Loucy (cell line): ENCODE results near the gene GOLGA6L2.
"Not testable (repeated sequence)": the region's sequence is repeated elsewhere in the genome, so short reads cannot be mapped to it uniquely, and the experiment has no call there.

ENCODE experiments used
- H2AFZ ChIP-seq: fragments of 200-600 bp; sonication (generic); 2 replicates; pipeline ENCODE4 v1.6.0; 2016; ENCODE audit warnings: antibody characterized with exemption, mild to moderate bottlenecking, low read length, moderate library complexity
- H3F3A ChIP-seq: fragments of 200-600 bp; 2 replicates; pipeline ENCODE4 v1.6.0; 2016; ENCODE audit warnings: antibody characterized with exemption, low read depth, mild to moderate bottlenecking
- H3K27me3 ChIP-seq: fragments of 200-600 bp; sonication (generic); 2 replicates; pipeline ENCODE4 v1.6.1; 2014; ENCODE audit warnings: low read length, mild to moderate bottlenecking; ENCODE audit not compliant: insufficient read depth, poor library complexity, severe bottlenecking
- H3K36me3 ChIP-seq: fragments of 200-600 bp; sonication (generic); 2 replicates; pipeline ENCODE4 v1.6.1; 2016; ENCODE audit warnings: low read length; ENCODE audit not compliant: insufficient read depth
- H3K4me1 ChIP-seq: fragments of 200-600 bp; sonication (generic); 2 replicates; pipeline ENCODE4 v1.5.1; 2014; ENCODE audit warnings: low read length, mild to moderate bottlenecking; ENCODE audit not compliant: insufficient read depth, poor library complexity, severe bottlenecking
- H3K4me2 ChIP-seq: fragments of 200-600 bp; sonication (generic); 2 replicates; pipeline ENCODE4 v1.6.0; 2014; ENCODE audit warnings: antibody characterized with exemption, low read length, low read depth, mild to moderate bottlenecking; ENCODE audit not compliant: poor library complexity, severe bottlenecking
- H3K4me3 ChIP-seq: fragments of 200-600 bp; sonication (generic); 2 replicates; pipeline ENCODE4 v1.5.1; 2014; ENCODE audit warnings: low read length, mild to moderate bottlenecking, mixed read lengths; ENCODE audit not compliant: poor library complexity, severe bottlenecking
- H3K79me2 ChIP-seq: fragments of 200-600 bp; sonication (generic); 2 replicates; pipeline ENCODE4 v1.6.1; 2014; ENCODE audit warnings: low read length; ENCODE audit not compliant: insufficient read depth
- H3K9ac ChIP-seq: fragments of 200-600 bp; sonication (generic); 2 replicates; pipeline ENCODE4 v1.6.0; 2014; ENCODE audit warnings: mild to moderate bottlenecking, low read depth, low read length, moderate library complexity; ENCODE audit not compliant: poor library complexity, severe bottlenecking
- H3K9me2 ChIP-seq: fragments of 200-600 bp; sonication (generic); replicated peaks from 2 replicates; pipeline ENCODE4 v1.6.1; 2016; ENCODE audit warnings: low read depth, low read length, mixed read lengths
- H3K9me3 ChIP-seq: fragments of 200-600 bp; sonication (generic); 2 replicates; pipeline ENCODE4 v1.6.1; 2014; ENCODE audit warnings: mild to moderate bottlenecking, antibody characterized with exemption, low read length, low read depth; ENCODE audit not compliant: insufficient read depth
- H4K20me1 ChIP-seq: fragments of 200-600 bp; sonication (generic); 2 replicates; pipeline ENCODE4 v1.6.0; 2014; ENCODE audit warnings: antibody characterized with exemption, low read length, mild to moderate bottlenecking; ENCODE audit not compliant: insufficient read depth, poor library complexity, severe bottlenecking
- EZH2phosphoT487 ChIP-seq: fragments of 200-600 bp; IDR thresholded peaks from 2 replicates; pipeline ENCODE4 v1.6.1; 2018; ENCODE audit warnings: antibody characterized with exemption, mild to moderate bottlenecking, moderate library complexity, borderline replicate concordance
- TF ChIP-seq, protein P1 (sequence below): fragments of 200-600 bp; sonication (generic); conservative IDR thresholded peaks from 2 replicates; pipeline ENCODE4 v1.5.1; 2014; ENCODE audit warnings: mild to moderate bottlenecking, antibody characterized with exemption, low read length

GOLGA6L2 gene

DNA sequence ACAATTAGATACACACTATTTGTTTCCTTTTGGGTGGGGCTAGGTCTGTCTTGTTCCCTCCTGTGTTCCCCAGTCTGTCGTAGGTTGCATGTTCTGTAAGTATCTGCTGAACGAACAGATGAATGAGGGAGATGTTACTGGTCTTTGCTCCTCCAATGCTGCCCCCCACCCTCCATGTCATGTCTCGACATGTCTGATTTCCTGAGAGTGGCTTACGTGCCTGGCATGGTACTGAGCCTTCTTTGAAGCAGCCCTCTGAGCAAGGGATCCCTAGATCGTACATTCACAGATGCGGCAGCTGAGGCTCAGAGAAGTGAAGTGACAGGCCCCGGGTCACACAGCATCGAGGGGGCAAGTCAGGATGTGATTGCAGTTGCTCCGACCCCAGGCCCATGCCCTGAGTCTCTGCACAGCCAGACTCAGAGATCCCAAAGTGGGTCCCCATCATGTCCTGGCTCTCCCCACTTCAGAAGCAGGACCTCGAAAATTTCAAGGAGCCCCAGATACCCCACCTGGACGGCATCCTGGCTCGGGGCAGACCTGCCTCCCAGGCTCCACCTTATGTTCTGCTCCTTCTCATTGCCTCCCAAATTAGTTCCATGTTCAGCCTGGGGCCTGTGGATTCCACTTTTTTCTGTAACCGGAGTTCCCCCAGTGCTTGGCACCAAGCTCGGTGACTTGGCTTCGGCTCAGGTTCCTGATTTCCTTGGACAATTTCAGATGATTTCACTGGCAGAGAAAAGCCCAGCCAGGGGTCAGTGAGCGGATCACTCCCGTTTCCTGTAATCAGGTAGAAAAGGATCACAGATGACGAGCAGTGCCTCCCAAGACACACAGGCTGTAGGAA is 24.7 kb downstream of the GOLGA6L2 start:
- H2AFZ ChIP-seq: no peak overlapping the region
- no peaks in the 10 kb centered on the region for H3K79me2 ChIP-seq
- no peaks in the 10 kb centered on the region for H3K9me2 ChIP-seq
- no peak overlapping the region for H3K9ac ChIP-seq
- TF ChIP-seq, protein P1, sequence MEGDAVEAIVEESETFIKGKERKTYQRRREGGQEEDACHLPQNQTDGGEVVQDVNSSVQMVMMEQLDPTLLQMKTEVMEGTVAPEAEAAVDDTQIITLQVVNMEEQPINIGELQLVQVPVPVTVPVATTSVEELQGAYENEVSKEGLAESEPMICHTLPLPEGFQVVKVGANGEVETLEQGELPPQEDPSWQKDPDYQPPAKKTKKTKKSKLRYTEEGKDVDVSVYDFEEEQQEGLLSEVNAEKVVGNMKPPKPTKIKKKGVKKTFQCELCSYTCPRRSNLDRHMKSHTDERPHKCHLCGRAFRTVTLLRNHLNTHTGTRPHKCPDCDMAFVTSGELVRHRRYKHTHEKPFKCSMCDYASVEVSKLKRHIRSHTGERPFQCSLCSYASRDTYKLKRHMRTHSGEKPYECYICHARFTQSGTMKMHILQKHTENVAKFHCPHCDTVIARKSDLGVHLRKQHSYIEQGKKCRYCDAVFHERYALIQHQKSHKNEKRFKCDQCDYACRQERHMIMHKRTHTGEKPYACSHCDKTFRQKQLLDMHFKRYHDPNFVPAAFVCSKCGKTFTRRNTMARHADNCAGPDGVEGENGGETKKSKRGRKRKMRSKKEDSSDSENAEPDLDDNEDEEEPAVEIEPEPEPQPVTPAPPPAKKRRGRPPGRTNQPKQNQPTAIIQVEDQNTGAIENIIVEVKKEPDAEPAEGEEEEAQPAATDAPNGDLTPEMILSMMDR: no peak
- no peak for TF ChIP-seq EZH2phosphoT487
- H3F3A ChIP-seq: no peaks in the 10 kb centered on the region
- no peaks in the 10 kb centered on the region for H3K27me3 ChIP-seq
- no peaks in the 10 kb centered on the region for H3K9me3 ChIP-seq
- H3K36me3 ChIP-seq: no peaks in the 10 kb centered on the region
- H4K20me1 ChIP-seq: no peaks in the 10 kb centered on the region
- no peak overlapping the region for H3K4me2 ChIP-seq
- H3K4me3 ChIP-seq: no peak overlapping the region
- H3K4me1 ChIP-seq: no peaks in the 10 kb centered on the region

DNA sequence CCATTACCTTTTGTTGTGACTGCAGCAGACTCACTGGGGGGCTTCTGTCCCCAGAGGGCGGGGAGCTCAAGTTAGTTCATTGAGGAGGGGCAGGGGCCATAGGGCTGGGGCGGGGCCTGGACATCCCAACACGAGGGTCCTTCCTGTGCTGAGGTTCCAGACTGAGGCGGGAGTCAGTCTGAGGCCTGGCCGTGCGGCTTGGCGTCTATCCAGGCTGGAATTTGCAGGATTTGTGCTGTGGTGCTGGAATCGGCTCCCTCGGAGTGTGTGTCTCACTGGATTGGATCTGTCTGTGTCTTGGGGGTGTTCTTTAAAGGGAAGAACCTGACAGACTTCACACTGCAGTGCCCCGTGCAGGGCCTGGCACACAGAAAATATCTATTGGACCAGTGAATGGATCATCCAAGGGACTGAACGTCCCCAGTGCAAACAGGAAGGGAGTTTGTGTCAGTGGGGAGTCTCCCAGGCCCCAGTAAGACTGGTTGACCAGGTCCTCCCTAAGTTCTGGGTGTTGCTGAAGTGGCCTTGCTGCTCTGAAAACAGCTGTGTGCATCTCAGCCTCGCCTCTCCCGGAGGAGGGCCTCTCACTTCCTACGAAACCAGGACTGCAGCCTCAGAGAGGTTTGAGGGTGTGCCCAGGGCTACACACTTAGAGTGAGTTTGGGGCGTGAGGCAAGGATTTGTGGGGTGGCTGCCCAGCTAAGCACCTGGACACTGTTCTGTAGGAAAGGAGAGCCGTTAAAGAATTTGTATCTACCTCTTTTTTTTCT is 26.1 kb downstream of the GOLGA6L2 start:
- H3K4me3 ChIP-seq: no peak overlapping the region
- no peaks in the 10 kb centered on the region for H3K9me2 ChIP-seq
- no peaks in the 10 kb centered on the region for H3K36me3 ChIP-seq
- no peak overlapping the region for H2AFZ ChIP-seq
- no peaks in the 10 kb centered on the region for H3K4me1 ChIP-seq
- no peaks in the 10 kb centered on the region for H4K20me1 ChIP-seq
- H3K79me2 ChIP-seq: no peaks in the 10 kb centered on the region
- no peak overlapping the region for H3K4me2 ChIP-seq
- no peaks in the 10 kb centered on the region for H3F3A ChIP-seq
- TF ChIP-seq, protein P1: no peak
- TF ChIP-seq EZH2phosphoT487: no peak
- no peak overlapping the region for H3K9ac ChIP-seq
- H3K27me3 ChIP-seq: no peaks in the 10 kb centered on the region
- H3K9me3 ChIP-seq: no peaks in the 10 kb centered on the region

DNA sequence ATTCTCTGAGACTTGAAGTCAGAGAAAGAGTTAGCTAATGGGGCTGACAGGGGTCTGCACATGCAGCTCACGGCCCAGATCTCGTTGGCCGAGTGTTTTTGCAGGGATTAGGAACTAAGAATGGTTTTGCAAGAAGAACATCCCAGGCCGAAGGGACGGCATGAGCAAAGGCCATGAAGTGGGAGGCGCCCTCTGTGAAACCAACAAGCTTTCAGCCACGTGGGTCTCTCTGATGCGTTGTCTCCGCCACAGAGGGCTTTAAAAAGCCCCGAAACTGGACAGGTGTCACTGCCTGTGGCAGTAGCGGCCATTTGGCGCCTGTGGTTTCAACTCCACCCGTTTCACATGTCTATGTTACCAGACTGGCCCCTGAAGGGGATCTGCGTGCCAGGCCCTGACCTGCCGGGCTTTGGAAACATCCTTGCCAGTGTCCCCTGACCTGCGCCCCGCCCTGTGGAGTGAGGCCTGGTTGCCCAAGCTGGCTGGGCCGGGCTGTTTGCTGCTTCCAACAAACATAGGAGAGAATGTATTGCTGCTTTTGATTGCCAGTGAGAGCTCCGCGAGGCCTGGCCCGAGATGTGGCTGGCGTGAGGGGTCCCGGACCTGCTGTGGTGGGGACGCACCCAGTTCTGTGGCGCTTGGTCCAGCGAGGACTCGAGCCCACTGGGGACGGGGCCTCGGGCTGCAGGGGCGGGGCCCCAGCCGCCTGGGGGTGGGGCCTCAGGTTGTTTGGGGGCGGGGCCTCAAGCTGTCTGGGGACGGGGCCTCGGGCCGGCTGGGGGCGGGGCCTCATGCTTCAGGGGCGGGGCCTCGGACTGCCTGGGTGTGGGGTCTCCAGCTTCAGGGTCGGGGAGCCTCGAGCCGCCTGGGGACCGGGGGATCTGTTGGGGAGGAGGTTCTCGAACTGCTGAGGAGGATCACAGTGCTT is 30.4 kb downstream of the GOLGA6L2 start:
- no peaks in the 10 kb centered on the region for H3K4me1 ChIP-seq
- no peaks in the 10 kb centered on the region for H3K9me2 ChIP-seq
- H3K4me3 ChIP-seq: no peak overlapping the region
- no peaks in the 10 kb centered on the region for H3K36me3 ChIP-seq
- no peaks in the 10 kb centered on the region for H3K9me3 ChIP-seq
- no peaks in the 10 kb centered on the region for H4K20me1 ChIP-seq
- no peaks in the 10 kb centered on the region for H3K27me3 ChIP-seq
- H3K79me2 ChIP-seq: no peaks in the 10 kb centered on the region
- H3F3A ChIP-seq: no peaks in the 10 kb centered on the region
- TF ChIP-seq, protein P1: no peak
- TF ChIP-seq EZH2phosphoT487: no peak
- no peak overlapping the region for H2AFZ ChIP-seq
- H3K4me2 ChIP-seq: no peak overlapping the region
- H3K9ac ChIP-seq: no peak overlapping the region

DNA sequence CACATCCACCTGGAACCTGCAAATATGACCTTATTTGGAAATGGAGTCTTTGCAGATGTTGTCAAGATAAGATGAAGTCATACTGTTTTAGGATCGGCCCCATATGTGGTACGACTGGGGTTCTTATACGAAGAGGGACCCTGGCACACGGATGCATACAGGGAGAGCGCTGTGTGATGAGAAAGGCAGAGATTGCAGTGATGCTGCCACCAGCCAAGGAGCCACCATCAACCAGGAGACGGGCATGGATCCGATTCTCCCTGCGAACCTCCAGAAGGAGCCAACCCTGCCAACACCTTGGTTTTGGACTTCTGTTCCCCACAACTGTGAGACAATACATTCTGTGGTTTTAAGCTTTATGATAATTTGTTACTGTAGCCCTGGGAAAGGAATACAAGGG is 31.2 kb downstream of the GOLGA6L2 start:
- H3K9me3 ChIP-seq, H3K9ac ChIP-seq, H3K4me1 ChIP-seq, H3K79me2 ChIP-seq, H3K4me3 ChIP-seq, H3K27me3 ChIP-seq, H3K36me3 ChIP-seq, H3K9me2 ChIP-seq, H3K4me2 ChIP-seq, H4K20me1 ChIP-seq, H2AFZ ChIP-seq, H3F3A ChIP-seq: not testable (repeated sequence)
